GM12874 (cell line): ENCODE measurements around the gene TRIM62.

Experiments used
- CTCF ChIP-seq: IDR thresholded peaks from 2 replicates; pipeline ENCODE4 v1.5.1; 2011; ENCODE audit warnings: low read depth, mild to moderate bottlenecking, control low read depth, low read length, moderate library complexity; ENCODE audit not compliant: insufficient read depth

Gene TRIM62

DNA sequence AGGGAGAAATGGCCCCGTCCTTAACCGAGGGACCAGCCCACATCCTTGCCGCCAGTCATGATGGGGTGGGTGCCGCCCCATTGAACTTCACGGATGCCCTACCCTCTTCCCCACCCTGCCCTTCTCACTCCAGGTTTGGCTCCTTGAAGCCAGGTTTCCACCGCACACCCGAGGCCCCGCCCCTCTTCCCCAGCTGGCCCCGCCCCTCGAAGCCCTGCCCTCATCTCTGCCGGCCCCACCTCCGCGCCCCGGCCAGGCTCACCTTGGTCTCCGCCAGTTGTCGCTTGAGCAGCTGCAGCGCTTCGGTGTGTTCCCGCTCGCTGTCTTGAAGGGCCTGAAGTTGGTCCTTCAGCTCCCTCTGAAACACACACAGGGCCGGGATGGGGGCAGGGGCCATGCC lies 16.6 kb downstream of the TRIM62 start:
- TF ChIP-seq CTCF = no peak

- TF ChIP-seq CTCF = no peak
Measured at GRCh38 chr1:33163621-33164519, 18.0 kb downstream of the TRIM62 start.

- no peak for TF ChIP-seq CTCF
Measured at GRCh38 chr1:33162141-33162540, 19.7 kb downstream of the TRIM62 start.

- TF ChIP-seq CTCF = no peak
Measured at GRCh38 chr1:33161061-33161681, 20.7 kb downstream of the TRIM62 start.

DNA sequence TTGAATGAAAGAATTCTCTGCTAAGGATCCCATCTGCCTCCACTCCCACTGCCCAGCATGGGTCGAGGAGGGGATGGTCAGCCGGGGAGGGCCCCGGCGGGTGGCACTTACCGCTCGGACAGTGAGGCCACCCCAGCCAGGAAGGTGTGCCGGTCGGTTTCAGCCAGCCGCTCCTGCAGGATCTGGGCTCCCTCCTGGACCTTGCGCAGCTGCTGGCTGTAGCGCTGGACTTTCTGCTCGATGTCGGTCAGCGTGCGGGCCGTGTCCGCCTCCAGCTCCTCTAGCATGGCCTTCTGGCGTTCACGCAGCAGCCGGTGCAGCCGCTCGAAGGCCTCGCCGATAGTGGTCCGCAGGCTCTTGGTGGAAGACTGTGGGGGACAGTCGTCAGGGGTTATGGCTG lies 22.3 kb downstream of the TRIM62 start:
- TF ChIP-seq CTCF = no peak

DNA sequence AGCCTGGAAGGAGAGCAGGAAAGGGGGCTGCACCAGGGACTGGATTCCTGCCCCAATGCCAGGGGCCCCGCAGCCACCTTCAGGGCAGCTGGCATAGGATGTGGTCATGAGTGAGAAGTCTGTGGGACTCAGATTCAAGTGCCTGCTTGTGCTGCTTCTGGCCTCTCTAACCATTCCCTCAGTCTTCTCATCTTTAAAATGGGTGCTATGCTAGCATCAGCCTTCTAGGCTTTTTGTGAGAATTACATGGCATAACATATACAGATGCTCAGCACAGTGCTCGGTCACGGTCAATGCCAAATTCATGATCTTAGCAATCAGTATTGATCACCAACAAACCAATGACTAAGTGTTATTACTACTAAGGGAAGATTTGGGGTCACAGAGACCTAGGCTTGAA lies 23.5 kb downstream of the TRIM62 start:
- no peak for TF ChIP-seq CTCF

DNA sequence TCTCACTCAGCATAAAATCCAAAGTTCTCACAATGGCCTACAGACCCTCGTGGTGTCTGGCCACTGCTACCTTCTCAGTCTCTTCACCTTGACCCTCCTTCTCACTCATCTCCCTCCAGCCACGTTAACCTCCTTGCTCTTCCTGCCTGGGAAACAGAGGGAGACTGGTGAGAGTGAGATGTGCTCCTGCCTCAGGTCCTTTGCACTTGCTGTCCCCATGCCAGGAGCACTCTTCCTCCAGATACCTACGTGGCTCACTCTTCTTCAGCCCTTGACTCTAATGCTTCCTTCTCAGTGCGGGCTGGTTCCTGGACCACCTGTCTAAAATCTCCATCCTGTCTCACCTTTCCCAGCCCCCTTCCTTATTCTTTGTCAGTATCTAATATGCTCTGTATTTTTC lies 24.7 kb downstream of the TRIM62 start:
- no peak for TF ChIP-seq CTCF
